GM19324 (cell line): ENCODE results near the gene NIPAL3.

Experiments
- ATAC-seq: cut with Tn5 transposase; IDR thresholded peaks from one replicate; pipeline ENCODE4 v1.9.1; 2021; ENCODE audit warnings: mild to moderate bottlenecking, moderate library complexity; ENCODE audit not compliant: unreplicated experiment, low FRiP score

The NIPAL3 gene

GRCh38 chr1:24390924-24391782 lies 24.4 kb upstream of the NIPAL3 start:
- ATAC-seq, result no peak

GRCh38 chr1:24391882-24392603 lies 23.6 kb upstream of the NIPAL3 start:
- ATAC-seq, result peak; percentile 60

- ATAC-seq, result no peak
These were observed 23.0 kb upstream of the NIPAL3 start for GRCh38 chr1:24392604-24392946.

- no peak for ATAC-seq
These were observed 22.5 kb upstream of the NIPAL3 start for GRCh38 chr1:24392982-24393650.

GRCh38 chr1:24393892-24394291 lies 21.7 kb upstream of the NIPAL3 start:
- no peak for ATAC-seq

- ATAC-seq, result no peak
These were observed 15.5 kb upstream of the NIPAL3 start for GRCh38 chr1:24400065-24400464.

GRCh38 chr1:24403806-24404205 lies 11.8 kb upstream of the NIPAL3 start:
- ATAC-seq, result no peak

GRCh38 chr1:24406788-24407187 lies 8.8 kb upstream of the NIPAL3 start:
- ATAC-seq, result no peak

- no peak for ATAC-seq
These were observed 6.1 kb upstream of the NIPAL3 start for GRCh38 chr1:24409535-24409934.

GRCh38 chr1:24410750-24411149 lies 4.9 kb upstream of the NIPAL3 start:
- no peak for ATAC-seq

GRCh38 chr1:24411963-24412362 lies 3.6 kb upstream of the NIPAL3 start:
- ATAC-seq, result no peak

- ATAC-seq, result no peak
These were observed 3.2 kb upstream of the NIPAL3 start for GRCh38 chr1:24412408-24412807.

- ATAC-seq, result no peak
These were observed 2.0 kb upstream of the NIPAL3 start, which contains the start of gene STPG1 for GRCh38 chr1:24413350-24414163. Gene STPG1 (minus strand): TSS chr1:24413782. CDS start chr1:24401388, 12,394 bp downstream.

GRCh38 chr1:24414775-24415333 lies 748 bp upstream of the NIPAL3 start:
- no peak for ATAC-seq

- ATAC-seq, result no peak
These were observed 486 bp downstream of the NIPAL3 start for GRCh38 chr1:24415910-24416665.

GRCh38 chr1:24416666-24417391 lies 1.2 kb downstream of the NIPAL3 start:
- ATAC-seq, result no peak

GRCh38 chr1:24417681-24418080 lies 2.1 kb downstream of the NIPAL3 start:
- ATAC-seq, result no peak

GRCh38 chr1:24418898-24419628 lies 3.5 kb downstream of the NIPAL3 start:
- ATAC-seq, result no peak
